HCT116 (cell line): Measurements from ENCODE around the gene TXLNB.

Experiments used
- CBX3 ChIP-seq: IDR thresholded peaks from 2 replicates; pipeline ENCODE4 v1.6.1; 2012; ENCODE audit warnings: low read depth
- EGR1 ChIP-seq: IDR thresholded peaks from 2 replicates; pipeline ENCODE4 v1.6.1; 2012; ENCODE audit warnings: low read depth
- POLR2AphosphoS5 ChIP-seq: IDR thresholded peaks from 2 replicates; pipeline ENCODE4 v1.6.1; 2011; ENCODE audit warnings: mild to moderate bottlenecking, low read depth, low read length, moderate library complexity
- TF ChIP-seq, protein P1 (sequence below), 3 experiments: fragments of 200-600 bp in 1 of 3; sonication (generic) in 1 of 3; IDR thresholded peaks in 2 of 3; conservative IDR thresholded peaks in 1 of 3; 2 replicates each; pipeline ENCODE4 v1.5.1; 2012 to 2017; ENCODE audit warnings: low read depth in 2 of 3, low read length in 2 of 3, antibody characterized with exemption in 1 of 3, borderline replicate concordance in 1 of 3, control low read depth in 1 of 3, mild to moderate bottlenecking in 1 of 3, mixed read lengths in 1 of 3, mixed run types in 1 of 3, moderate library complexity in 1 of 3; ENCODE audit not compliant: insufficient read depth in 1 of 3
- TF ChIP-seq, protein P2 (sequence below): IDR thresholded peaks from 2 replicates; pipeline ENCODE4 v1.6.1; 2012

- TF ChIP-seq CBX3: no peak
- TF ChIP-seq, protein P1, sequence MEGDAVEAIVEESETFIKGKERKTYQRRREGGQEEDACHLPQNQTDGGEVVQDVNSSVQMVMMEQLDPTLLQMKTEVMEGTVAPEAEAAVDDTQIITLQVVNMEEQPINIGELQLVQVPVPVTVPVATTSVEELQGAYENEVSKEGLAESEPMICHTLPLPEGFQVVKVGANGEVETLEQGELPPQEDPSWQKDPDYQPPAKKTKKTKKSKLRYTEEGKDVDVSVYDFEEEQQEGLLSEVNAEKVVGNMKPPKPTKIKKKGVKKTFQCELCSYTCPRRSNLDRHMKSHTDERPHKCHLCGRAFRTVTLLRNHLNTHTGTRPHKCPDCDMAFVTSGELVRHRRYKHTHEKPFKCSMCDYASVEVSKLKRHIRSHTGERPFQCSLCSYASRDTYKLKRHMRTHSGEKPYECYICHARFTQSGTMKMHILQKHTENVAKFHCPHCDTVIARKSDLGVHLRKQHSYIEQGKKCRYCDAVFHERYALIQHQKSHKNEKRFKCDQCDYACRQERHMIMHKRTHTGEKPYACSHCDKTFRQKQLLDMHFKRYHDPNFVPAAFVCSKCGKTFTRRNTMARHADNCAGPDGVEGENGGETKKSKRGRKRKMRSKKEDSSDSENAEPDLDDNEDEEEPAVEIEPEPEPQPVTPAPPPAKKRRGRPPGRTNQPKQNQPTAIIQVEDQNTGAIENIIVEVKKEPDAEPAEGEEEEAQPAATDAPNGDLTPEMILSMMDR (IDR thresholded peaks at IDR 0.05 in 2 of 3, conservative IDR thresholded peaks at IDR 0.05 in 1 of 3; ENCODE audit: borderline replicate concordance in 1 of 3, insufficient read depth in 1 of 3, low read depth in 2 of 3, low read length in 2 of 3): no peak
- TF ChIP-seq EGR1: no peak
- TF ChIP-seq POLR2AphosphoS5: no peak
- TF ChIP-seq, protein P2, sequence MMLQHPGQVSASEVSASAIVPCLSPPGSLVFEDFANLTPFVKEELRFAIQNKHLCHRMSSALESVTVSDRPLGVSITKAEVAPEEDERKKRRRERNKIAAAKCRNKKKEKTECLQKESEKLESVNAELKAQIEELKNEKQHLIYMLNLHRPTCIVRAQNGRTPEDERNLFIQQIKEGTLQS: no peak
Observed at GRCh38 chr6:139219746-139220145, 72.1 kb downstream of the TXLNB start.
